ENCODE measurements around the gene APLNR. TPM values are rescaled to one million over a fixed set of nuclear protein-coding genes. Genes with fewer than 3 reads are reported as not detected.

APLNR gene
- polyA plus RNA-seq, 2 of the 4 experiments (the other 2 are of a cell fraction): 0.08 to 0.14 TPM

DNA sequence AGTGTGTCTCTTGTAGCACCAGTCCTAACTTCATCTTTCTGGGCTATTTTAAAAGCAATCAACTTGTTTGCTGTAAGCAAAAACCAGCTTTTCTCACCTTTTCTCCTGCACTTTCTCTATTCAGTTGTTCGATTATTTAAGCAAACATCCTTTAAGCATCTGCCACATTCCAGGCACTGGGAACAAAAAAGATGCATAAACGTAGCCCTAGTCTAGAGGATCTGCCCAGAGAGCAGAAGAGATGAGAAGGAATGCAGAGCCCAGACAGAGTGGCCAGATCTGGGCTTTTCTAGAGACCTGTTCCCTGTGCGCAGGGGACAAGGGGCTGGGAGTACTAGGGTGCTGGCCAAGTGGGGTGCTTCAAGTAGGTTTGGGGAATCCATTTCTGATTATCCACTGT, 8.4 kb downstream of the APLNR start (continued):
- TF ChIP-seq, protein P1, sequence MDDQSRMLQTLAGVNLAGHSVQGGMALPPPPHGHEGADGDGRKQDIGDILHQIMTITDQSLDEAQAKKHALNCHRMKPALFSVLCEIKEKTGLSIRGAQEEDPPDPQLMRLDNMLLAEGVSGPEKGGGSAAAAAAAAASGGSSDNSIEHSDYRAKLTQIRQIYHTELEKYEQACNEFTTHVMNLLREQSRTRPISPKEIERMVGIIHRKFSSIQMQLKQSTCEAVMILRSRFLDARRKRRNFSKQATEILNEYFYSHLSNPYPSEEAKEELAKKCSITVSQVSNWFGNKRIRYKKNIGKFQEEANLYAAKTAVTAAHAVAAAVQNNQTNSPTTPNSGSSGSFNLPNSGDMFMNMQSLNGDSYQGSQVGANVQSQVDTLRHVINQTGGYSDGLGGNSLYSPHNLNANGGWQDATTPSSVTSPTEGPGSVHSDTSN (IDR thresholded peaks at IDR 0.05): no peak
- TF ChIP-seq TFCP2L1 (CRISPR knock-in tag; IDR thresholded peaks at IDR 0.05) (no peak), EHMT2 (IDR thresholded peaks at IDR 0.05; ENCODE audit: low read depth) (no peak), POLR2AphosphoS2 (conservative IDR thresholded peaks at IDR 0.05; ENCODE audit: low read length) (no peak)

DNA sequence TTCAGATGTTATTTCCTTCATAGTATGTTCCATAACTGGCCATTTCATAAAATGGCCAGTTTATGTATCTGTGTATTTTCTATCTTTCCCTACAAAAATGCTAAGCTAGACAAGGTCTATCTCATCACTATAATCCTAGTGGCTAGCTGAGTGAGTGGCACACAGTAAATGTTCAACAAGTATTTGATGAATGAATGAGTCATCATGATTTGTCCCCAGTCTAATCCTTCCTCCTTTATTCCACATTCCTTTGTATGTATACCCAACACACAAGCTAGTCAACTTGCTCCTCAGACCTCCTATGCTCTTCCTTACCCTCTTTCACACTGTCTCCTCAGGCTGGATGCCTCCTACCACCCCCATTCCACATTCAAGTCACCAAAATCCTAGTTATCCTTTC, 12.5 kb downstream of the APLNR start:
- ATAC-seq (peak; percentile 69 to 92; a peak in 4 of 6 replicates), DNase-seq (ENCODE audit: low read depth in 1 of 2, low spot score in 1 of 2) (peak; percentile 26 to 55), FAIRE-seq (peak; percentile 77)
- POLR2A ChIA-PET: no interaction called here
- TF ChIP-seq EHMT2 (IDR thresholded peaks at IDR 0.05; ENCODE audit: low read depth) (no peak), FOSL2 (IDR thresholded peaks at IDR 0.05) (no peak), FOSL2 (CRISPR knock-in tag; IDR thresholded peaks at IDR 0.05) (peak; percentile 86), JUNB (IDR thresholded peaks at IDR 0.05) (peak; percentile 49), RNF2 (IDR thresholded peaks at IDR 0.05; ENCODE audit: borderline replicate concordance, low read depth) (no peak), GATA3 (IDR thresholded peaks at IDR 0.05; ENCODE audit: borderline replicate concordance) (no peak), PHF8 (IDR thresholded peaks at IDR 0.05; ENCODE audit: borderline replicate concordance, low read depth) (no peak), RARB (CRISPR knock-in tag; IDR thresholded peaks at IDR 0.05) (no peak)
- CTCF ChIA-PET: interaction anchor here (0.9 to 2.9 kb wide), 4 partner anchors 16 to 383 kb away, joined by 3 to 23 read pairs (median 4); no protein-coding TSS in a partner anchor
- Histone ChIP-seq H3K4me2 (peak overlapping the region; percentile 39), H3K4me3 (no peak overlapping the region), H3K9me3 (0 out of 3 replicates have a peak, but pooled peaks cover 3% of the 10 kb centered on the region), H3K27ac (peak overlapping the region; percentile 46 to 65), H3K4me1 (peaks cover 13% of the 10 kb centered on the region)

DNA sequence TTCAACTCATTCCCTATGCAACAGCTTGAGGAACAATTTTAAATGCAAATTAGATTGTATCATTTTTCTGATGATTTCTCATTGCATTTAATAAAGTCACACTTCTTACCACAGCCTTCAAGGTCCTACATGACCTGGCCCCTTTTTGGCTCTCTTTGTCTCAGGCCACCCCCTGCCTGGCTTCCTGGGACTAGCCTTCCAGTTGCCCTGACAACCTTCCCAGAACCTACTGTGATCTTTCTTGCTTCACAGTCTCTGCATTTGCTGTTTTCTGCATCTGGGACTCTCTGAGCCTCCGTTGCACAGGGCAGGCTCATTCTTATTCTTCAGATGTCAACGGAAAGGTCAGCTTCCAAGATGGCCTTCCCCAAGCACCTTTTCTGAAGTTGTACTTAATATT, 12.9 kb downstream of the APLNR start:
- FAIRE-seq (no peak), DNase-seq (ENCODE audit: low read depth in 1 of 2, low spot score in 1 of 2) (no peak), ATAC-seq (peak in 1 of 2 experiments; percentile 19; a peak in 1 of 6 replicates)
- CTCF ChIA-PET: interaction anchor here (0.9 to 2.9 kb wide), 4 partner anchors 16 to 383 kb away, joined by 3 to 23 read pairs (median 4); no protein-coding TSS in a partner anchor
- POLR2A ChIA-PET: no interaction called here
- 42% methylated on average over 2 of the region's 2 CpGs for WGBS (ENCODE audit: missing lambda C conversion rate)
- H3K4me3 ChIP-seq: no peak overlapping the region
- TF ChIP-seq HOXA7 (CRISPR knock-in tag; IDR thresholded peaks at IDR 0.05): no peak
- TF ChIP-seq RNF2 (IDR thresholded peaks at IDR 0.05; ENCODE audit: borderline replicate concordance, low read depth): no peak
- no peak for TF ChIP-seq JUNB (IDR thresholded peaks at IDR 0.05)
- TF ChIP-seq CEBPB (IDR thresholded peaks at IDR 0.05): no peak
- TF ChIP-seq, protein P2, sequence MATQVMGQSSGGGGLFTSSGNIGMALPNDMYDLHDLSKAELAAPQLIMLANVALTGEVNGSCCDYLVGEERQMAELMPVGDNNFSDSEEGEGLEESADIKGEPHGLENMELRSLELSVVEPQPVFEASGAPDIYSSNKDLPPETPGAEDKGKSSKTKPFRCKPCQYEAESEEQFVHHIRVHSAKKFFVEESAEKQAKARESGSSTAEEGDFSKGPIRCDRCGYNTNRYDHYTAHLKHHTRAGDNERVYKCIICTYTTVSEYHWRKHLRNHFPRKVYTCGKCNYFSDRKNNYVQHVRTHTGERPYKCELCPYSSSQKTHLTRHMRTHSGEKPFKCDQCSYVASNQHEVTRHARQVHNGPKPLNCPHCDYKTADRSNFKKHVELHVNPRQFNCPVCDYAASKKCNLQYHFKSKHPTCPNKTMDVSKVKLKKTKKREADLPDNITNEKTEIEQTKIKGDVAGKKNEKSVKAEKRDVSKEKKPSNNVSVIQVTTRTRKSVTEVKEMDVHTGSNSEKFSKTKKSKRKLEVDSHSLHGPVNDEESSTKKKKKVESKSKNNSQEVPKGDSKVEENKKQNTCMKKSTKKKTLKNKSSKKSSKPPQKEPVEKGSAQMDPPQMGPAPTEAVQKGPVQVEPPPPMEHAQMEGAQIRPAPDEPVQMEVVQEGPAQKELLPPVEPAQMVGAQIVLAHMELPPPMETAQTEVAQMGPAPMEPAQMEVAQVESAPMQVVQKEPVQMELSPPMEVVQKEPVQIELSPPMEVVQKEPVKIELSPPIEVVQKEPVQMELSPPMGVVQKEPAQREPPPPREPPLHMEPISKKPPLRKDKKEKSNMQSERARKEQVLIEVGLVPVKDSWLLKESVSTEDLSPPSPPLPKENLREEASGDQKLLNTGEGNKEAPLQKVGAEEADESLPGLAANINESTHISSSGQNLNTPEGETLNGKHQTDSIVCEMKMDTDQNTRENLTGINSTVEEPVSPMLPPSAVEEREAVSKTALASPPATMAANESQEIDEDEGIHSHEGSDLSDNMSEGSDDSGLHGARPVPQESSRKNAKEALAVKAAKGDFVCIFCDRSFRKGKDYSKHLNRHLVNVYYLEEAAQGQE (IDR thresholded peaks at IDR 0.05): no peak
- no peak for TF ChIP-seq CBX8 (IDR thresholded peaks at IDR 0.05)
- TF ChIP-seq, protein P3, sequence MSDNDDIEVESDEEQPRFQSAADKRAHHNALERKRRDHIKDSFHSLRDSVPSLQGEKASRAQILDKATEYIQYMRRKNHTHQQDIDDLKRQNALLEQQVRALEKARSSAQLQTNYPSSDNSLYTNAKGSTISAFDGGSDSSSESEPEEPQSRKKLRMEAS (IDR thresholded peaks at IDR 0.05): no peak
- H3K27ac ChIP-seq: peak overlapping the region; percentile 46 to 62; a peak in 5 of 6 replicates
- H3K4me2 ChIP-seq: peak overlapping the region; percentile 39
- peaks cover 13% of the 10 kb centered on the region for H3K4me1 ChIP-seq
- 0 out of 3 replicates have a peak, but pooled peaks cover 3% of the 10 kb centered on the region for H3K9me3 ChIP-seq

DNA sequence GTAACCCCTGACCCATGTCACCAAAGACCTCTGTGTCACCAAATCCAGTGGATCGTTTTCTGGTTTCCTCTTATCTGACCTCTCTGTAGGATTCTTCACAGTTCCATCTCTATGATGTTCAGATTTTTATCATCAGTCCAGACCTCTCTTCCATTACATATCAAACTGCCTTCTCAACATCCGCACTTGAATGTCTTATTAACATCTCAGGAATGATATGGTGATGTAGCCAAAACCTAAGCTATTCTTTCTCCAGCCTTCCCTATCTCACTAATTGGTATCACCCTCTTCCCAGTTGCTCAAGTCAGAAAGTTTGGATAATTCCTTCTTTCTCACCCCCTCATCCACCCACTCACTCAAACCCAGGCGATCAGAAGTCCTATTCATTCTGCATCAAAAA, 13.4 kb downstream of the APLNR start:
- peak overlapping the region; percentile 46 to 62; a peak in 4 of 6 replicates for H3K27ac ChIP-seq
- H3K4me2 ChIP-seq: no peak overlapping the region
- peaks cover 13% of the 10 kb centered on the region for H3K4me1 ChIP-seq
- POLR2A ChIA-PET: no interaction called here
- H3K4me3 ChIP-seq: no peak overlapping the region
- DNase-seq (ENCODE audit: low read depth in 1 of 2, low spot score in 1 of 2): no peak
- WGBS (ENCODE audit: missing lambda C conversion rate): 89% methylated on average over 3 of the region's 3 CpGs
- 0 out of 3 replicates have a peak, but pooled peaks cover 3% of the 10 kb centered on the region for H3K9me3 ChIP-seq
- ATAC-seq: no peak
- FAIRE-seq: no peak
- no peak for TF ChIP-seq NR3C1 (IDR thresholded peaks at IDR 0.05)
- CTCF ChIA-PET: interaction anchor here (0.9 to 2.9 kb wide), 4 partner anchors 16 to 382 kb away, joined by 3 to 23 read pairs (median 4); no protein-coding TSS in a partner anchor

Measured in A549 (cell line).